Right lobe of liver (tissue), 6 donors: ENCODE results near the gene SYMPK. TPM values are rescaled to one million over a fixed set of nuclear protein-coding genes. Genes with fewer than 3 reads are reported as not detected.

Source experiments
- ATAC-seq, 4 donors: fragments of 200-7000 bp; cut with Tn5 transposase; one replicate each; pipeline ENCODE4 v1.9.1; 2020; ENCODE audit warnings: mild to moderate bottlenecking in 4 of 4, moderate library complexity in 4 of 4
- DNase-seq, 3 donors: peaks; one replicate each; pipeline ENCODE4 v3.0.0-alpha.2; 2020
- H3K27ac ChIP-seq, 3 donors: fragments of 200-600 bp; one replicate each; pipeline ENCODE4 v1.8.0; 2022
- H3K27me3 ChIP-seq, 2 donors: fragments of 200-600 bp; one replicate each; pipeline ENCODE4 v1.8.0; 2022
- H3K36me3 ChIP-seq, 4 donors: fragments of 200-600 bp; sonication (generic) in 1 of 4; one replicate each; pipeline versions ENCODE4 v1.5.1 to v1.8.0; 2017 to 2022; ENCODE audit warnings: control low read depth in 1 of 4
- H3K4me1 ChIP-seq, 4 donors: fragments of 200-600 bp; sonication (generic) in 1 of 4; one replicate each; pipeline versions ENCODE4 v1.5.1 to v1.8.0; 2017 to 2022; ENCODE audit warnings: control low read depth in 1 of 4
- H3K4me3 ChIP-seq, 3 donors: fragments of 200-600 bp; one replicate each; pipeline ENCODE4 v1.8.0; 2022
- H3K9me3 ChIP-seq, 4 donors: fragments of 200-600 bp; sonication (generic) in 1 of 4; one replicate each; pipeline versions ENCODE4 v1.5.1 to v1.8.0; 2017 to 2022; ENCODE audit warnings: control low read depth in 1 of 4
- CTCF ChIP-seq, 4 donors: fragments of 200-600 bp in 3 of 4; fragments of 450-650 bp in 1 of 4; IDR thresholded peaks; one replicate each; pipeline versions ENCODE4 v1.5.1 to v1.8.0; 2016 to 2022; ENCODE audit warnings: antibody characterized with exemption in 4 of 4, mild to moderate bottlenecking in 2 of 4
- POLR2A ChIP-seq: fragments of 450-650 bp; IDR thresholded peaks from one replicate; pipeline ENCODE4 v1.6.1; 2017; ENCODE audit warnings: antibody characterized with exemption, mild to moderate bottlenecking
- WGBS: methylation state at CpG from one replicate; pipeline ENCODE4 v1.1.6; 2018; ENCODE audit warnings: low coverage, low lambda C conversion rate; ENCODE audit not compliant: insufficient coverage; ENCODE audit errors: missing lambda C conversion rate; 5-methylcytosine and 5-hydroxymethylcytosine counted together
- intact Hi-C, 2 donors: fragments of 100-400 bp; cut with DNase I; formaldehyde crosslinking; loops; one replicate each; pipeline versions ENCODE4 v1.11.2 to v1.14.1; 2022
- total RNA-seq, 6 experiments: library from RNA; depleted of rRNA in 2 of 6; stranded (reverse); fragments of >200 nt in 2 of 6; fragmentation: NEBNext Ultra II Directional in 3 of 6; extraction: Animal tissue kit (Norgen Biotek cat#: 25700) in 3 of 6; gene quantifications; one replicate each; pipeline versions ENCODE4 v1.1.0 to v1.2.4, GENCODE V29; 2016 to 2023
- donor health status: DM: no; HTN: yes; CAD: no.
- donor health status: DM: no; HTN: no; CAD: no.
- donor health status: DM: no; HTN: no; CAD: no.
- donor health status: DM: no; HTN: yes; CAD: no.
- donor health status: DM: no; HTN: yes; CAD: no.

SYMPK gene
- total RNA-seq, 6 experiments from 2014 or later = 31.1 to 50.1 (median 42.0) TPM

- 76% methylated on average over 10 of the region's 10 CpGs for WGBS
- intact Hi-C loops = no loop called here
- no peak overlapping the region for H3K4me3 ChIP-seq
These were observed 42.1 kb upstream of the SYMPK start for GRCh38 chr19:45905011-45905410.

GRCh38 chr19:45902651-45903625 lies 40.0 kb upstream of the SYMPK start:
- Histone ChIP-seq H3K4me1 (peaks cover 0 to 15% (median 5%) of the 10 kb centered on the region in 4 donors), H3K36me3 (peaks cover 0 to 6% (median 2%) of the 10 kb centered on the region in 4 donors), H3K9me3 (no peaks in the 10 kb centered on the region), H3K4me3 (peak overlapping the region; percentile 62 to 65 (median 62)), H3K27me3 (no peaks in the 10 kb centered on the region), H3K27ac (peak overlapping the region; percentile 25 to 47 (median 27))
- DNase-seq (peak; percentile 99), ATAC-seq (peak; percentile 92 to 97 (median 94))
- WGBS = 1% methylated on average over 35 of the region's 73 CpGs
- intact Hi-C loops = no loop called here
- TF ChIP-seq CTCF (IDR thresholded peaks at IDR 0.05) (peak in 1 of 4 donors; percentile 16), POLR2A (peak; percentile 51)

More at GRCh38 chr19:45905011-45905410, 42.1 kb upstream of the SYMPK start:
- TF ChIP-seq POLR2A = no peak
- no peak for TF ChIP-seq CTCF (IDR thresholded peaks at IDR 0.05)
- Histone ChIP-seq H3K27me3 (no peaks in the 10 kb centered on the region), H3K4me1 (peaks cover 0 to 12% (median 2%) of the 10 kb centered on the region in 4 donors), H3K36me3 (no peaks in the 10 kb centered on the region), H3K9me3 (no peaks in the 10 kb centered on the region), H3K27ac (no peak overlapping the region)
- ATAC-seq (no peak), DNase-seq (no peak)

GRCh38 chr19:45901912-45902650 lies 39.1 kb upstream of the SYMPK start, which contains the start of gene MYPOP:
Gene MYPOP (minus strand): TSS chr19:45902613. CDS start chr19:45901773, 840 bp downstream.
- TF ChIP-seq POLR2A (no peak), CTCF (IDR thresholded peaks at IDR 0.05) (no peak)
- Histone ChIP-seq H3K27ac (peak within 1 kb of the TSS; percentile 25 to 47 (median 27)), H3K4me3 (peak within 1 kb of the TSS; percentile 62 to 65 (median 62)), H3K27me3 (no peaks in the 10 kb centered on the region), H3K4me1 (peaks cover 0 to 15% (median 5%) of the 10 kb centered on the region in 4 donors), H3K36me3 (peaks cover 0 to 6% (median 2%) of the 10 kb centered on the region in 4 donors), H3K9me3 (no peaks in the 10 kb centered on the region)
- DNase-seq = no peak
- WGBS = 1% methylated on average over 40 of the region's 47 CpGs
- no peak for ATAC-seq
- intact Hi-C loops = no loop called here

- ATAC-seq = no peak
- TF ChIP-seq CTCF (IDR thresholded peaks at IDR 0.05) = no peak
- TF ChIP-seq POLR2A = no peak
- 3% methylated on average over 12 of the region's 69 CpGs for WGBS
These were observed 38.5 kb upstream of the SYMPK start for GRCh38 chr19:45901432-45901911.

More at GRCh38 chr19:45901432-45901911, 38.5 kb upstream of the SYMPK start:
- Histone ChIP-seq H3K4me3 (peak overlapping the region; percentile 62 to 65 (median 62)), H3K27ac (no peak overlapping the region), H3K27me3 (no peaks in the 10 kb centered on the region), H3K9me3 (no peaks in the 10 kb centered on the region), H3K4me1 (peaks cover 0 to 15% (median 5%) of the 10 kb centered on the region in 4 donors), H3K36me3 (peaks cover 0 to 6% (median 2%) of the 10 kb centered on the region in 4 donors)
- DNase-seq = peak in 2 of 3 donors; percentile 60 to 70
- intact Hi-C loops = no loop called here
